Smooth muscle cell of the brain vasculature (primary cell): Measurements from ENCODE around the gene PCGF3.
"Not testable (repeated sequence)": the region's sequence is repeated elsewhere in the genome, so short reads cannot be mapped to it uniquely, and the experiment has no call there.

Experiments used
- DNase-seq: peaks from one replicate; pipeline ENCODE4 v3.0.0-alpha.2; 2012; ENCODE audit warnings: low read depth, low spot score

Gene PCGF3

DNA sequence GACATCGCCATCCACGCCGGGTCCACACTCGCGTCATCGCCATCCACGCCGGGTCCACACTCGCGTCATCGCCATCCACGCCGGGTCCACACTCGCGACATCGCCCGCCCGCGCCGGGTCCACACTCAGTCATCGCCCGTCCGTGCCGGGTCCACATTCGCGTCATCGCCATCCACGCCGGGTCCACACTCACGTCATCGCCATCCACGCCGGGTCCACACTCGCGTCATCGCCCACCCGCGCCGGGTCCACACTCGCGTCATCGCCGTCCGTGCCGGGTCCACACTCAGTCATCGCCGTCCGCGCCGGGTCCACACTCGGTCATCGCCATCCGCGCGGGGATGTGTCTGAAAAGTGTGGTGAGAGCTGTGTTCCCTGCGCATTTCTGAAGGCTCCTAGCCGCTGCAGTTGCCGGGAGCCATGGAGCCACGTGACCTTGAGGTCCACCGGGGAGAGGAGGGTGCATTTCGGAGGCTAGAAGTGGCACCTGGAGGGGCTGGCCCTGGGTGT is 17.3 kb downstream of the PCGF3 start:
- no peak for DNase-seq

DNA sequence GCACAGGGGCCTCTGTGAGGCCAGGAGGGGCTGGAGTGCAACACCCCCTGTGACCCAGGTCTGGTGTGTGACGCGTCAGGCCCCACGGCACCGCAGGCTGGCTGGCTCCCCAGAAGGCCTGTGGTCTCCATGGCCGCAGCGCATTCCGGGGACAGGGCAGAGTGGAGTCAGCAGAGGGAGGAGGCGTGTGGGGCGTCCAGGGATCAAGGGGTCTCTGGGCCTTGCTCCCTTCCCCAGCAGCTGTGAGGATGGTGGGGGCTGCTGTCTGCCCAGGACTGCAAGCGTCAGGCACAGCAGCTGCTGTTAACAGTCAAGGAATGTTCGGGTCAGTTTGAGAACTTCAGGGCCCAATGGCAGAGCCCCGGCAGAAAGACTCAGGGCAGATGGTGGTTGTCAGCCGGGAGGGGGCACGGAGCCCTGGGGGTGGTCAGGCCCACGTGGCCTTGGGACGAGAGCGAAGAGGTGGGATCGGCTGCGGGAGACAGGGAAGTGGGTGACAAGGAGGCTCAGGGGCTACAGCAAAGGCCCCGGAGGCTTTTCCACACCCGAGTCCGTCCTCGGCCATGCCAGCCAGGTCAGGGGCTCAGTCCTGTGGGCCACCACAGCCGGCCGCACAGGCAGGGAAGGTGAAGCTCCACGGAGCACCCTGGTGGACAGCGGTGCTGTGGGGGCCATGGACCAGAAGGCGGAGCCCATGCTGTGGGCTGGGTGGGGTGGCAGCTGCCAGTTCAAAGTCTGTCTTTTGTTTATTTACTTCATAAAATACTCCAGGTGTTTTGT is 18.3 kb downstream of the PCGF3 start:
- no peak for DNase-seq

DNA sequence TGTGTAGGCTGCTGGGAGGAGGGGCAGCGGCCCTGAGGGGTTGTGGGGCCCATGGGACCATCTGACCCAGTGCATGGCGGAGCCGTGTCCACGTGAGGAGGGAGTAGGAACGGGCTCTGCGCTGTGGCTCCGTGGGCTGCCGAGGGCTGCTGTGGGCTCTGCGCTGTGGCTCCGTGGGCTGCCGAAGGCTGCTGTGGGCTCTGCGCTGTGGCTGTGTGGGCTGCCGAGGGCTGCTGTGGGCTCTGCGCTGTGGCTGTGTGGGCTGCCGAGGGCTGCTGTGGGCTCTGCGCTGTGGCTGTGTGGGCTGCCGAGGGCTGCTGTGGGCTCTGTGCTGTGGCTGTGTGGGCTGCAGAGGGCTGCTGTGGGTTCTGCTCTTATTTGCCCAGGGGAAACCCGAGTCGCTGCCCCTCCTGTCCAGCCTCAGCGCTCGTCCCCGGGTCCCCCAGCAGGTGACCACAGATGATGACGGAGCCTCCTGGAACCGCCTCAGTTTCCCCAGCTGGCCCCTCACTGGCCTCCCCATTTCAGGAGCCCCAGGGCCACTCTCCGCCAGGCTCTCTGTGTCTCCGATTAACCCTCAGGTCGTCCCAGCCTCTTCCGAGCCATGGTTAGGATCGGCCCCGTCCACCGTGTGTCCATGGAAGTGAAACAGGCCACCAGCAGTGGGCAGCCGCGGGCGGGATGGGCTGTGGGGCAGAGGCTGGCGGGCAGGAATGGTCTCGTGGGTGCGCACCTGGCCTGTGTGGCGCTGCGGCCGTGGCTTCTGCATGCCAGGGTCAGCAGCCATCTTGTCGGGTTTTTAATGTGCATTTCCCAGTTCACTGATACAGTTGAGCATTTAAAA is 20.0 kb downstream of the PCGF3 start:
- DNase-seq = no peak

- DNase-seq = no peak
Observed at GRCh38 chr4:726235-726787, 20.7 kb downstream of the PCGF3 start.

DNA sequence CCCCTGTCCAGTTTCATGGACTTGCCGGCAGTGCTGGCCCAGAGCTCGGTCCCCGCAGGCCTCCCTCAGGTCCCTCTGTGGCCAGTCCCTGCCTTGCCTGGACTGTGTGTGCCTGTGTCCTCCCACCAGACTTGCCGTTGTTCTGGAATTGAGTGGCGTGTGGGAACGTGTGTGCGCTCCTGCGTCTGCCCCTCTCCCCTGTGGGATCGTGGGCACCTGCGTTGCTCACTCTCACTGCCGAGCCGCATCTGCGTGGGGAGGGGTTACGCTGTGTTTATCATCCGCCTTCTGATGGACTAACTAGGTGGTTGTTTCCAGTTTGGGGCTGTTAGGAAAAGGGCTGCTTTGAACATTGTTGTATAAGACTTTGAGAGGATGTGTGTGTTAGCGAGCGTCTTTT is 21.2 kb downstream of the PCGF3 start:
- DNase-seq = no peak

GRCh38 chr4:727576-727975 is 21.9 kb downstream of the PCGF3 start:
- no peak for DNase-seq

DNA sequence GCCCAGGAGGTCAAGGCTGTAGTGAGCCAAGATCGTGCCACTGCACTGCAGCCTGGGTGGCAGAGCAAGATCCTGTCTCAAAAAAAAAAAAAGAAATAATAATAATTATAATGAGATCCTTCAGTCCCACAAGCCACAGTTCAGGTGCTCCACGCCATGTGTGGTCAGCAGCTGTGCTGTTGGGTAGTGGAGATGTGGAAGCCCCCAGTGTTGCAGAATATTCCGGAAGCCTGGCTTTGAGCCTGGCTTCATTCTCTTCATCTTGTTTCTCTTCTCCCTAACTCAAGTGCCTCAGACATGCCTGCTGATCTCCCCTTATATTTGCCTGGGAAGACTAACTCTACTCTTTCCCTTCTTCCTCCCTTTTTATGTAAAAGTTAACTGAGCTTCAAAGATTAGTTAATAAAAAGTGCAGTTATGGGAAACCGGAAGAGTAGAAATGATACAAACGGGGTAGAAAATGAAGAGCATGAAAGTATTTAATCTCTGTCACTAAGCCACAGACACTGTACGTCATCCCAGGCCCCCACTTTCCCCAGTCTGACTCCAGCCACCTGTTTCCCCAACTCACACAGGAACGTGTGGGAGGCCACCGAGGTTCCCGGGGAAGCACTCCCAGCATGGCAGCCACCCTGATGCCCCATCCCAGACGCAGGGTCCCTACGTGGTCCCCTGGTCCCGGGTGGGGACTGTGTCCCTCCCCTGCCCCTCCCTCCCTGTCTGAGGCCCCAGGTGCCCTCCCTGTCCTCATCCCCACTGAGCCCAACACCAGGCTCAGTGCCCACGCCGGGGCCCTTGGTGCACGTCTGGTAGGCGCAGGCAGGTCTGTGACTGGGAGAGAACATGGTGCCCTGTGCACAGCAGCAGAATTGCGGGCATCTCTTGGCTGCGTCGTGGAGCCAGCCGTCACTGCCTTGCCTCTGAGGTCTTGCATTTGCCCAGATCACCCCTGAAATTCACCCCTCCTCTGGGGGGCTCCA is 24.0 kb downstream of the PCGF3 start:
- no peak for DNase-seq

DNA sequence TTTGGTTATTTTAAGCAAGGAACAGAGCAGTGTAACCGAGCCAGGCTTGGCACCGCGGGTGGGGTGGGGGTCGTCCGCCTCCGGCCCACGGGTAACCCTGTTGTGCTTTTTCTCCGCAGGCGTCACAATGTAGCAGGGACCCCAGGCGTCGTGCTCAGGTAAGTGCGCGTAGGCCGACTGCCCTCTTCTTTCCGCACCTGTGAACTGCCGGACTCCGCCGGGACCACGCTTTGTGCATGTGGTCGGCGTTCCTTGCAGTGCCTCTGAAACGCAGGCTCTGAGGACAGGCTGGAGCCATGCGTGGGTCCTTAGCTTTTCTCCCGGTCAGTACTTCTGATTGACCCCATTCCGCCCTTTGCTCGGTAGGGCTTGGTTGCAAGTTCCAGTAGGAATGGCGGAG is 24.9 kb downstream of the PCGF3 start:
- DNase-seq = no peak

DNA sequence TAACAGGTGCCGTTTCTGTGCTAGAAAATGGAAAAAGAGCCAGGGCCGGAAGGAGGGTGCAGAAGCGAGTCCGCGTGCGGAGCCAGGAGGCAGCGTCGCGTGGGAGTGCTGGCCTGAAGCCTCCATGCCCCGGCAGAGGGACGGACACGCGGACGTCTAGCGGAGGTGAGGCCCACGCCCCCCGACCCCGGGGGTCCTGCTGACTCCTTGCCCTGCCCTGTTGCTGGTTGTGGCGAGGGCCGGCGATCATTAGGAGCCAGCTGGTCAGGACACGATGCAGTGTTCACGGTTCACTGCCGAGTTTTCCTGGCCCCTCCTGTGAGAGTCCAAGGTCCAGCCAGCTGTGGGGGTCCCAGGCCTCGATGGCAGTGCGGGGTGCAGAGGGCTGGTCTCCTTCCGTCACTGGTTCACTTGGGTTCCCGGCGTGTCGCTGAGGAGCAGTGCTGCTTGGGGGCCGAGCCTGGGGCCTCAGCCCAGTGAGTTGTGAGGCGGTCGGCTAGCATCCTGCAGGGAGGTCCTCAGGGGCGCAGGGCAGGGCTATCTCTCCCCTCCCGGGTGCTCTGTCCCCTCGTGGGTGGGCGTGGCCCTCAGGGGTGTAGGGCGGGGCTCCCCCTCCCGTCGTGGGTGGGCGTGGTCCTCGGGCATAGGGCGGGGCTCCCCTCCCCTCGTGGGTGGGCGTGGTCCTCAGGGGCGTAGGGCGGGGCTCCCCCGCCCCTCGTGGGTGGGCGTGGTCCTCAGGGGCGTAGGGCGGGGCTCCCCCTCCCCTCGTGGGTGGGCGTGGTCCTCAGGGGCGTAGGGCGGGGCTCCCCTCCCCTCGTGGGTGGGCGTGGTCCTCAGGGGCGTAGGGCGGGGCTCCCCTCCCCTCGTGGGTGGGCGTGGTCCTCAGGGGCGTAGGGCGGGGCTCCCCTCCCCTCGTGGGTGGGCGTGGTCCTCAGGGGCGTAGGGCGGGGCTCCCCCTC is 25.6 kb downstream of the PCGF3 start:
- not testable (repeated sequence) for DNase-seq

DNA sequence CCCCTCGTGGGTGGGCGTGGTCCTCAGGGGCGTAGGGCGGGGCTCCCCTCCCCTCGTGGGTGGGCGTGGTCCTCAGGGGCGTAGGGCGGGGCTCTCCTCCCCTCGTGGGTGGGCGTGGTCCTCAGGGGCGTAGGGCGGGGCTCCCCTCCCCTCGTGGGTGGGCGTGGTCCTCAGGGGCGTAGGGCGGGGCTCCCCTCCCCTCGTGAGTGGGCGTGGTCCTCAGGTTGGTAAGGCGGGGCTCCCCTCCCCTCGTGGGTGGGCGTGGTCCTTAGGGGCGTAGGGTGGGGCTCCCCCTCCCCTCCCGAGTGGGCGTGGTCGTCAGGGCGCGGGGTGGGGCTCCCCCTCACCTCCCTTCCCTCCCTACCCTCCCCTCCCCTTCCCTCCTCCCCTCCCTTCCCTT is 26.3 kb downstream of the PCGF3 start:
- DNase-seq = not testable (repeated sequence)

GRCh38 chr4:732486-732885 is 26.9 kb downstream of the PCGF3 start:
- no peak for DNase-seq

- no peak for DNase-seq
Observed at GRCh38 chr4:732911-733630, 27.4 kb downstream of the PCGF3 start.

DNA sequence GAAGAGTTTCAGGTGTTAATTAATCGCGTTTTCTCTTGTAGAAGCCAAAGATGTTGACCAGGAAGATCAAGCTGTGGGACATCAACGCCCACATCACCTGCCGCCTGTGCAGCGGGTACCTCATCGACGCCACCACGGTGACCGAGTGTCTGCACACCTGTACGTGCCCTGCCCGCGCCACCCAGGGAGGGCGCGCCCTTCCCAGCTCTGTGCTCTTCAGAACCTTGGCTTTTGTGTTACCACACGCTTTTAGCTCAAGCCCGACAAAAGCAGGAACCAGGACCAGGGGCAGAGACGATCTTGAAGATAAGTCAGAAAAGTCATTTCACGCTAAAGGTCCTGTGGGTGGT is 28.0 kb downstream of the PCGF3 start:
- DNase-seq = no peak

DNA sequence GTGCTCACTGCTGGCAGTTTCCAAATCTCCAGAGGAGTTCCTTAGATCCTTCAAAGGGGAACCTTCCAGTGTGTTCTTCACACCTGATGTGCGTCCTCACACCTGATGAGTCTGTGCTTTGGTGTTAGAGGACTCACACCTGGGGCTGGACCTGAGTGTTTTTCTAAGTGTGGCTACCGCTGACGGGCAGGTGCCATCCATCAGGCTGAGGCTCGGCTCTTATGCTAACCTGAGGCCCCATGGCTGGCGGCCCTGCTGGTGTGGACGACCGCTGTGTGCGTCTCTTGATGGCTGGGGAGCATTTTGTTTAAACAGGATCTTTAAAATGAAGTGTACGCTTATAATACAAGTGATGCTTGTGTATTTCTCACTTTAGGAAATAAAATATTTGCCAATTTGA is 28.4 kb downstream of the PCGF3 start:
- DNase-seq = no peak

- no peak for DNase-seq
Observed at GRCh38 chr4:734951-735350, 29.3 kb downstream of the PCGF3 start.

- no peak for DNase-seq
Observed at GRCh38 chr4:735583-735982, 30.0 kb downstream of the PCGF3 start.

- not testable (repeated sequence) for DNase-seq
Observed at GRCh38 chr4:736561-736960, 30.9 kb downstream of the PCGF3 start.

GRCh38 chr4:738781-739280 is 33.2 kb downstream of the PCGF3 start:
- DNase-seq = no peak

GRCh38 chr4:739569-739968 is 33.9 kb downstream of the PCGF3 start:
- no peak for DNase-seq
